Activated CD4-positive, alpha-beta T cell treated with anti-CD3 and anti-CD28 coated beads, Interleukin-2, amount 10 ng/mL, durations not matched to agents 7 days and 5 days (primary cell): ENCODE measurements around the gene NOC2L. TPM values are rescaled to one million over a fixed set of nuclear protein-coding genes. Genes with fewer than 3 reads are reported as not detected.
A peak's percentile ranks its signal among the peaks of the same experiment; 100 is the strongest.

Experiments
- CTCF ChIA-PET: fragments of 350-600 bp; sonication (Branson Sonifier 250); formaldehyde crosslinking; loops from one replicate; lab custom pipeline; 2021; ENCODE audit warnings: antibody characterized with exemption; lab: Charles Lee
- POLR2A ChIA-PET: fragments of 350-600 bp; sonication (Branson Sonifier 250); formaldehyde crosslinking; loops from one replicate; lab custom pipeline; 2021; ENCODE audit warnings: antibody characterized with exemption; lab: Charles Lee
- DNase-seq: peaks from one replicate; pipeline ENCODE4 v3.0.0-alpha.2; 2020
- H3K27ac Mint-ChIP-seq: one replicate; pipeline ENCODE4 v1.8.0; 2021; ENCODE audit warnings: mild to moderate bottlenecking, moderate library complexity, mixed read lengths
- H3K27me3 Mint-ChIP-seq: one replicate; pipeline ENCODE4 v1.8.0; 2021; ENCODE audit warnings: mixed read lengths
- H3K36me3 Mint-ChIP-seq: one replicate; pipeline ENCODE4 v1.8.0; 2021; ENCODE audit warnings: low read depth, mixed read lengths
- H3K4me1 Mint-ChIP-seq: one replicate; pipeline ENCODE4 v1.8.0; 2021; ENCODE audit warnings: mixed read lengths
- H3K4me3 Mint-ChIP-seq: one replicate; pipeline ENCODE4 v1.8.0; 2021; ENCODE audit warnings: mild to moderate bottlenecking, moderate library complexity, mixed read lengths
- H3K9me3 Mint-ChIP-seq: one replicate; pipeline ENCODE4 v1.8.0; 2021; ENCODE audit warnings: mixed read lengths
- total RNA-seq, 2 experiments: library from RNA; stranded (reverse); gene quantifications; one replicate each; pipeline ENCODE4 v1.2.3, GENCODE V29; 2021

Gene NOC2L
- total RNA-seq, 2 experiments from 2014 or later, result 60.5 to 71.8 TPM

DNA sequence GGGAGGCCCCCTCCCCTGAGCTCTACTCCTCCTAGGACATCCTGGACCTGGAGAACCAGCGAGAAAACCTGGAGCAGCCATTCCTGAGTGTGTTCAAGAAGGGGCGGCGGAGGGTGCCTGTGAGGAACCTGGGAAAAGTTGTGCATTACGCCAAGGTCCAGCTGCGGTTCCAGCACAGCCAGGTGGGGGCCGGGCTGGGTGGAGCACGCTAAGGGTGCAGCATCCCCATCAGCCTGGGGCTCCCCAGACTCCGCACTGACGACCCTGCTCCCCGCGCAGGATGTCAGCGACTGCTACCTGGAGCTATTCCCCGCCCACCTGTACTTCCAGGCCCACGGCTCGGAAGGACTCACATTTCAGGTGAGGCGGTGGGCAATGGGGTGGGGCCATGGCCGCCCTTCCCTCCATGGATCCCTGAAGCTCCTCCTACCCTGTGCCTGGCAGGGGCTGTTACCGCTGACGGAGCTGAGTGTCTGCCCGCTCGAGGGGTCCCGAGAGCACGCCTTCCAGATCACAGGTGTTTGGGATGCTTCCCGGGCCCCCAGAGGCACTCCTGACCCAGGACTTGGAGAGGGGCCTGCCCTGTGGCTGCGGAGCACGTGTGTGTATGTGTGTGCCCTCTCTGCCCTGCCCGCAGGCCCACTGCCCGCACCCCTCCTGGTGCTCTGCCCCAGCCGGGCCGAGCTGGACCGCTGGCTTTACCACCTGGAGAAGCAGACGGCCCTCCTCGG lies 11.4 kb upstream of the NOC2L start:
- H3K4me3 Mint-ChIP-seq, result no peak overlapping the region
- H3K27ac Mint-ChIP-seq, result no peak overlapping the region
- peaks cover 3% of the 10 kb centered on the region for H3K9me3 Mint-ChIP-seq
- ChIA-PET POLR2A (no interaction called here), CTCF (interaction anchor here (0.8 kb wide), 1 partner anchor 66 kb away, joined by 3 read pairs; no protein-coding TSS in a partner anchor)
- no peaks in the 10 kb centered on the region for H3K36me3 Mint-ChIP-seq
- H3K27me3 Mint-ChIP-seq, result peaks cover 11% of the 10 kb centered on the region
- no peak for DNase-seq
- H3K4me1 Mint-ChIP-seq, result peaks cover 10% of the 10 kb centered on the region

- Mint-ChIP-seq H3K27me3 (peaks cover 11% of the 10 kb centered on the region), H3K4me3 (no peak overlapping the region), H3K36me3 (no peaks in the 10 kb centered on the region), H3K9me3 (peaks cover 3% of the 10 kb centered on the region), H3K4me1 (peaks cover 10% of the 10 kb centered on the region), H3K27ac (no peak overlapping the region)
- ChIA-PET POLR2A (no interaction called here), CTCF (interaction anchor here (0.5 kb wide), 1 partner anchor 54 kb away, joined by 3 read pairs; no protein-coding TSS in a partner anchor)
- no peak for DNase-seq
These were observed 10.3 kb upstream of the NOC2L start for GRCh38 chr1:969260-969855.

GRCh38 chr1:967466-968343 lies 8.6 kb upstream of the NOC2L start:
- POLR2A ChIA-PET, result no interaction called here
- Mint-ChIP-seq H3K27ac (no peak overlapping the region), H3K4me3 (no peak overlapping the region)

GRCh38 chr1:966704-967300 lies 7.7 kb upstream of the NOC2L start:
- peaks cover 3% of the 10 kb centered on the region for H3K36me3 Mint-ChIP-seq
- peak; percentile 83 for DNase-seq
- peaks cover 11% of the 10 kb centered on the region for H3K27me3 Mint-ChIP-seq
- CTCF ChIA-PET, result interaction anchor here (0.6 to 1.7 kb wide), 4 partner anchors 10 to 59 kb away, joined by 3 to 8 read pairs (median 3); partner anchors contain the start of gene PERM1
- peak overlapping the region; percentile 79 for H3K27ac Mint-ChIP-seq
- peak overlapping the region; percentile 76 for H3K4me3 Mint-ChIP-seq
- POLR2A ChIA-PET, result no interaction called here
- peaks cover 3% of the 10 kb centered on the region for H3K9me3 Mint-ChIP-seq
- H3K4me1 Mint-ChIP-seq, result peaks cover 13% of the 10 kb centered on the region

More at GRCh38 chr1:967466-968343, 8.6 kb upstream of the NOC2L start:
- Mint-ChIP-seq H3K9me3 (peaks cover 3% of the 10 kb centered on the region), H3K4me1 (peaks cover 10% of the 10 kb centered on the region), H3K27me3 (peaks cover 11% of the 10 kb centered on the region), H3K36me3 (no peaks in the 10 kb centered on the region)
- DNase-seq, result no peak
- CTCF ChIA-PET, result interaction anchor here (1.1 to 1.7 kb wide), 3 partner anchors 9 to 25 kb away, joined by 3 to 8 read pairs (median 3); partner anchors contain the start of gene PERM1

GRCh38 chr1:966135-966703 lies 7.2 kb upstream of the NOC2L start, which contains the start of gene PLEKHN1:
TSS of gene PLEKHN1 (plus strand) at chr1:966482. CDS start at chr1:966532, 50 bp downstream.
- Mint-ChIP-seq H3K27ac (peak within 1 kb of the TSS; percentile 79), H3K9me3 (peaks cover 3% of the 10 kb centered on the region), H3K4me1 (peaks cover 17% of the 10 kb centered on the region), H3K4me3 (peak within 1 kb of the TSS; percentile 76), H3K36me3 (peaks cover 3% of the 10 kb centered on the region), H3K27me3 (peaks cover 11% of the 10 kb centered on the region)
- no peak for DNase-seq
- ChIA-PET POLR2A (no interaction called here), CTCF (interaction anchor here (0.6 to 0.9 kb wide), 2 partner anchors 17 to 59 kb away, joined by 3 read pairs; no protein-coding TSS in a partner anchor)

GRCh38 chr1:965526-966134 lies 6.6 kb upstream of the NOC2L start:
- Mint-ChIP-seq H3K27me3 (peaks cover 11% of the 10 kb centered on the region), H3K9me3 (peaks cover 3% of the 10 kb centered on the region), H3K4me3 (peak overlapping the region; percentile 38), H3K4me1 (peaks cover 17% of the 10 kb centered on the region), H3K36me3 (peaks cover 3% of the 10 kb centered on the region), H3K27ac (no peak overlapping the region)
- CTCF ChIA-PET, result no interaction called here
- POLR2A ChIA-PET, result no interaction called here
- DNase-seq, result no peak

- Mint-ChIP-seq H3K4me1 (peaks cover 21% of the 10 kb centered on the region), H3K36me3 (peaks cover 3% of the 10 kb centered on the region), H3K9me3 (peaks cover 3% of the 10 kb centered on the region), H3K27ac (no peak overlapping the region), H3K27me3 (peaks cover 11% of the 10 kb centered on the region), H3K4me3 (no peak overlapping the region)
- no peak for DNase-seq
- POLR2A ChIA-PET, result no interaction called here
- CTCF ChIA-PET, result no interaction called here
These were observed 5.9 kb upstream of the NOC2L start for GRCh38 chr1:964691-965525.

DNA sequence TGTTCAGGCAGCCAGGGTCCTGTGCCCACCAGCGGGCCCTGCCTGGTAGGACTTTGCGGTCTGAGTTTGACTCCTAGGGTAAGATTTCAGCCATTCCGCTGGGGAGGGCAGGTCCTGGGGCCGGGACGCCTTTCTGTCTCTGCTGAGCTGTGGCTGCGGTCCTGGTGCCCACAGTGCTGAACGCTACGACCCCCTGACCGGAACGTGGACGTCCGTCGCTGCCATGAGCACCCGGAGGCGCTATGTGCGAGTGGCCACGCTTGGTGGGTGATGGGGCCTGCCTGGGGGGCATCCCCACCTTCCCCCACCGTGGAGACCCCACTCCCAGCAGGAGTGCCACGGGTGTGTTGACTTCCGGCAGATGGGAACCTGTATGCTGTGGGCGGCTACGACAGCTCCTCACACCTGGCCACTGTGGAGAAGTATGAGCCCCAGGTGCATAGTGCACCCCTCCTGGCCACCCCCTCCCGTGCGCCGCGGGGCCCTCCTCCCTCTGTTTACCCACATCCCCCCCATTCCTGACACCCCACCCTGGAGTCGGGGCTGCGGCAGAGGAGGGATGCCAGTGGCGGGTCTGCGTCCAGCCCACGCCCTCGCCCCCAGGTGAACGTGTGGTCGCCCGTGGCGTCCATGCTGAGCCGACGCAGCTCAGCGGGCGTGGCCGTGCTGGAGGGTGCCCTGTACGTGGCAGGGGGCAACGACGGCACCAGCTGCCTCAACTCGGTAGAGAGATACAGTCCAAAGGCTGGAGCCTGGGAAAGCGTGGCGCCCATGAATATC lies 4.9 kb upstream of the NOC2L start:
- no peak for DNase-seq
- peaks cover 3% of the 10 kb centered on the region for H3K27me3 Mint-ChIP-seq
- CTCF ChIA-PET, result interaction anchor here (1.2 kb wide), 1 partner anchor 8 kb away, joined by 3 read pairs; no protein-coding TSS in a partner anchor

GRCh38 chr1:963301-963651 lies 4.2 kb upstream of the NOC2L start:
- H3K27ac Mint-ChIP-seq, result no peak overlapping the region
- no peak for DNase-seq

More for the DNA sequence above, 4.9 kb upstream of the NOC2L start:
- POLR2A ChIA-PET, result no interaction called here
- H3K9me3 Mint-ChIP-seq, result no peaks in the 10 kb centered on the region
- H3K4me3 Mint-ChIP-seq, result no peak overlapping the region
- peaks cover 3% of the 10 kb centered on the region for H3K36me3 Mint-ChIP-seq
- H3K27ac Mint-ChIP-seq, result no peak overlapping the region
- peaks cover 21% of the 10 kb centered on the region for H3K4me1 Mint-ChIP-seq

More at GRCh38 chr1:963301-963651, 4.2 kb upstream of the NOC2L start:
- Mint-ChIP-seq H3K4me1 (peaks cover 24% of the 10 kb centered on the region), H3K9me3 (no peaks in the 10 kb centered on the region), H3K4me3 (no peak overlapping the region), H3K36me3 (peaks cover 3% of the 10 kb centered on the region), H3K27me3 (peaks cover under 1% of the 10 kb centered on the region)
- POLR2A ChIA-PET, result no interaction called here
- CTCF ChIA-PET, result interaction anchor here (1.2 kb wide), 1 partner anchor 9 kb away, joined by 3 read pairs; no protein-coding TSS in a partner anchor
